Measurements from ENCODE around the gene PHF19. TPM values are rescaled to one million over a fixed set of nuclear protein-coding genes. Genes with fewer than 3 reads are reported as not detected.

The PHF19 gene
- 86.2 and 91.1 TPM in 2 replicates for total RNA-seq

GRCh38 chr9:120876842-120877240 lies at the start of gene PHF19:
PHF19 (minus strand) TSS chr9:120877188; CDS start chr9:120874741, 2,447 bp downstream.

GRCh38 chr9:120926397-120926928 lies 49.5 kb upstream of the PHF19 start, which contains the start of gene TRAF1:
TRAF1 (minus strand) TSS chr9:120926796; CDS start chr9:120926075, 721 bp downstream.

GRCh38 chr9:120842685-120843485 lies 34.1 kb downstream of the PHF19 start, which contains the start of gene PSMD5:
PSMD5 (minus strand) TSS chr9:120842922; CDS start chr9:120842909, 13 bp downstream.

Other genes starting within 250 kb of the PHF19 start
- gene MEGF9, start 162.7 kb downstream of the PHF19 start, total RNA-seq = 4.6 and 5.4 TPM in 2 replicates
- 18.4 and 20.2 TPM in 2 replicates for gene FBXW2, start 83.8 kb downstream of the PHF19 start, total RNA-seq
- 37.8 and 44.4 TPM in 2 replicates for gene PSMD5, start 34.3 kb downstream of the PHF19 start, total RNA-seq
- gene TRAF1, start 49.6 kb upstream of the PHF19 start, total RNA-seq = 3.4 and 4.0 TPM in 2 replicates
- 2.8 and 3.5 TPM in 2 replicates for gene C5, start 173.1 kb upstream of the PHF19 start, total RNA-seq
- gene CNTRL, start 197.8 kb upstream of the PHF19 start, total RNA-seq = 8.2 and 11.3 TPM in 2 replicates

Data from bronchus fibroblast of lung (primary cell).